ENCODE results near the gene PHF21A.

Gene PHF21A

GRCh38 chr11:45897556-45897955 lies 223.7 kb downstream of the PHF21A start:
- no peaks in the 10 kb centered on the region for H3K27me3 ChIP-seq (ENCODE audit: insufficient read depth, low read length)
- H3K4me3 ChIP-seq (ENCODE audit: low read length), result no peak overlapping the region
- no peak overlapping the region for H2AFZ ChIP-seq (ENCODE audit: low read depth, low read length)
- no peaks in the 10 kb centered on the region for H3K9me3 ChIP-seq (ENCODE audit: low read length)
- H3K4me1 ChIP-seq (ENCODE audit: insufficient read depth, low read length), result peaks cover 54% of the 10 kb centered on the region
- no peaks in the 10 kb centered on the region for H3K36me3 ChIP-seq (ENCODE audit: insufficient read depth, low read length)

GRCh38 chr11:45896422-45896984 lies 224.8 kb downstream of the PHF21A start:
- H3K4me3 ChIP-seq (ENCODE audit: low read length), result peak overlapping the region; percentile 29
- H3K36me3 ChIP-seq (ENCODE audit: insufficient read depth, low read length), result no peaks in the 10 kb centered on the region

GRCh38 chr11:45895553-45896259 lies 225.5 kb downstream of the PHF21A start:
- H3K9me3 ChIP-seq (ENCODE audit: low read length), result no peaks in the 10 kb centered on the region
- no peaks in the 10 kb centered on the region for H3K27me3 ChIP-seq (ENCODE audit: insufficient read depth, low read length)
- H3K4me1 ChIP-seq (ENCODE audit: insufficient read depth, low read length), result peaks cover 43% of the 10 kb centered on the region
- no peak overlapping the region for H2AFZ ChIP-seq (ENCODE audit: low read depth, low read length)
- H3K4me3 ChIP-seq (ENCODE audit: low read length), result peak overlapping the region; percentile 29
- no peaks in the 10 kb centered on the region for H3K36me3 ChIP-seq (ENCODE audit: insufficient read depth, low read length)

More at GRCh38 chr11:45896422-45896984, 224.8 kb downstream of the PHF21A start:
- peaks cover 51% of the 10 kb centered on the region for H3K4me1 ChIP-seq (ENCODE audit: insufficient read depth, low read length)
- H3K9me3 ChIP-seq (ENCODE audit: low read length), result no peaks in the 10 kb centered on the region
- H3K27me3 ChIP-seq (ENCODE audit: insufficient read depth, low read length), result no peaks in the 10 kb centered on the region
- H2AFZ ChIP-seq (ENCODE audit: low read depth, low read length), result no peak overlapping the region

DNA sequence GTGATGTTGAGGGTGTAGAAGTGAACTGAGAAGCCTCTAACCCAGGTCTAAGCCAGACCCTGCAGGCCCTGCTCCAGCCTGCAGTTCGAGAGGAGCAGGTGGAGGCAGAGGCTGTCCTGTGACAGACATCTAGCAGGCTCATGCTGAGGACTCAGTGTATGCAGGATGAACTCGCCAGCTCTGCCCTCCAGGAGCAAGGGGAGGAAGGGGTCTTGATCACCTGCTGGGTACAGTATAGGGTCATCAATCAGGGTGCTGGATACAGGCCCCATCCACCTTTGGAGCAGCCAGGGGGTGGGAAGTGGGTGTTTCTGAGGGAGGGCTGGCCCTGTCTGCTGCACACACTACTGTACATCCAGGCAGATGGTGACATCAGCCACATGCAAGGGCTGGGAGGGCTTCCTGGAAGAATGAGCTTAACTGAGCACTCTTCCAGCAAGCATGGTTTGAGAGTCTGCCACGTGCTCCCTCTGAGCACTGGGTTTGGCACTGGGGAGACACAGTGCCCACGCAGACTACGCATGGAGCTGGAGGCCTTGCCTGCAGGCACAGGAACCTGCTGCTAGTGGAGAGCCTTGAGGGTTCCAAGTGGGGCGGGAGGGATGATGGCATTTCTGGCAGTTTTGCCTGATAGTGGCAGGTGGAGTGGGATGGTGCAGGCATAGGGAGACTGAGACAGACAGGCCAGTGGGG lies 226.6 kb downstream of the PHF21A start:
- Histone ChIP-seq H2AFZ (ENCODE audit: low read depth, low read length) (no peak overlapping the region), H3K4me1 (ENCODE audit: insufficient read depth, low read length) (peaks cover 39% of the 10 kb centered on the region), H3K27me3 (ENCODE audit: insufficient read depth, low read length) (no peaks in the 10 kb centered on the region), H3K36me3 (ENCODE audit: insufficient read depth, low read length) (no peaks in the 10 kb centered on the region), H3K9me3 (ENCODE audit: low read length) (no peaks in the 10 kb centered on the region), H3K4me3 (ENCODE audit: low read length) (no peak overlapping the region)

GRCh38 chr11:45892856-45893255 lies 228.4 kb downstream of the PHF21A start:
- H3K27me3 ChIP-seq (ENCODE audit: insufficient read depth, low read length), result no peaks in the 10 kb centered on the region
- H3K36me3 ChIP-seq (ENCODE audit: insufficient read depth, low read length), result no peaks in the 10 kb centered on the region
- no peaks in the 10 kb centered on the region for H3K9me3 ChIP-seq (ENCODE audit: low read length)
- H2AFZ ChIP-seq (ENCODE audit: low read depth, low read length), result no peak overlapping the region
- no peak overlapping the region for H3K4me3 ChIP-seq (ENCODE audit: low read length)
- H3K4me1 ChIP-seq (ENCODE audit: insufficient read depth, low read length), result peaks cover 28% of the 10 kb centered on the region

DNA sequence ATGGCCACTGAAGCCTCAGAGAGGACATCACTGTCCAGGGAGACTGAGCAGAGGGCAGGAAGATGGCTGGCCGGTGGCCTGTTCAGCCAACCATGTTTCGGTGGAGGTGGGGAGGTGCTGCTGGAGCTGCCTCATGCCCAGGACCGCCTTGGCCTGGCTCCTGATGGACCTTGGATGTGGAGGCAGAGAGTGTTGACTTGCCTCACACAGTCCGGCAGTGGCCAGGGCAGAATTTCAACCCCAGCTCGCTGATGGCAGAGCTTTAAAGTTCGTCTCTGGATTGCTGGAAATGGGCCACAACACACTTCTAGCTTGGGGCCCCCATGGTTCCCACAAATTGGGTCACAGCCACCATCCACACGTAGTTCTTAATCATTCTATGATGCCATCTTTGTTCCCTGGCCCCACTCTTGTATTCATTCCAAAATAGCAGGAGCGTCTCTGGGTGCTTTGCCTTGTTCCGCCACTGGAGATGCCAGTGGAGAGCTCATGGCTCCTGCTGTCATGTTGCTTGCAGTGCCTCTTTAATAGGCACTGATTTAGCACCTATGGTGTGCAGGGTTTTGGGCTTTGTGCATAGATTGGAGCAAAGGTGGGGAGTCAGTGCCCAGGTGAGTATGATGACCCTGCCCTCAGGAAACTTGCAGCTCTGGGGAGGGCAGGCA lies 230.2 kb downstream of the PHF21A start:
- H2AFZ ChIP-seq (ENCODE audit: low read depth, low read length), result no peak overlapping the region
- H3K4me3 ChIP-seq (ENCODE audit: low read length), result no peak overlapping the region
- H3K4me1 ChIP-seq (ENCODE audit: insufficient read depth, low read length), result peaks cover 25% of the 10 kb centered on the region
- no peaks in the 10 kb centered on the region for H3K27me3 ChIP-seq (ENCODE audit: insufficient read depth, low read length)
- no peaks in the 10 kb centered on the region for H3K9me3 ChIP-seq (ENCODE audit: low read length)
- H3K36me3 ChIP-seq (ENCODE audit: insufficient read depth, low read length), result no peaks in the 10 kb centered on the region

- Histone ChIP-seq H3K4me3 (ENCODE audit: low read length) (no peak overlapping the region), H3K9me3 (ENCODE audit: low read length) (no peaks in the 10 kb centered on the region), H3K4me1 (ENCODE audit: insufficient read depth, low read length) (peaks cover 23% of the 10 kb centered on the region), H3K36me3 (ENCODE audit: insufficient read depth, low read length) (no peaks in the 10 kb centered on the region), H2AFZ (ENCODE audit: low read depth, low read length) (no peak overlapping the region), H3K27me3 (ENCODE audit: insufficient read depth, low read length) (no peaks in the 10 kb centered on the region)
Measured at GRCh38 chr11:45889966-45890365, 231.3 kb downstream of the PHF21A start.

DNA sequence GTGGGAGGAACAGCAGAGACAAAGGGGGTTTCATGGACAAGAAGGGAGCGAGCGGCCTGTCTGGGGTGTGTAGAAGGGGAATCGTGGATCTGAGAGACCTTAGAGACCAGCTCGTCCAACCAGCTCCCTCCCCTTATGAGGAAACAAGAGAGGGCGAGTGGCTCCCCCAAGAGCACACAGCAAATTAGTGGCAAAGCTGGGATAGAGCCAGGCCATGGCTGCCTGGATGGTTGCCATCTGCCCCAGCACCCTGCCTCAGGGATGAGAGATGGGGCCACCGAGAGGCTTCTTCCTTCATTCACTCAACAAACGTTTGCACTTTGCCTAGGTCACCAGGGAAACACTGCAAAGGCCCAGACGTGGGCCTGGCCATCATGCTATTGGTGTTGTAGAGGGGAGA lies 231.7 kb downstream of the PHF21A start:
- Histone ChIP-seq H2AFZ (ENCODE audit: low read depth, low read length) (no peak overlapping the region), H3K27me3 (ENCODE audit: insufficient read depth, low read length) (no peaks in the 10 kb centered on the region), H3K36me3 (ENCODE audit: insufficient read depth, low read length) (no peaks in the 10 kb centered on the region), H3K9me3 (ENCODE audit: low read length) (no peaks in the 10 kb centered on the region), H3K4me1 (ENCODE audit: insufficient read depth, low read length) (peaks cover 23% of the 10 kb centered on the region), H3K4me3 (ENCODE audit: low read length) (no peak overlapping the region)

DNA sequence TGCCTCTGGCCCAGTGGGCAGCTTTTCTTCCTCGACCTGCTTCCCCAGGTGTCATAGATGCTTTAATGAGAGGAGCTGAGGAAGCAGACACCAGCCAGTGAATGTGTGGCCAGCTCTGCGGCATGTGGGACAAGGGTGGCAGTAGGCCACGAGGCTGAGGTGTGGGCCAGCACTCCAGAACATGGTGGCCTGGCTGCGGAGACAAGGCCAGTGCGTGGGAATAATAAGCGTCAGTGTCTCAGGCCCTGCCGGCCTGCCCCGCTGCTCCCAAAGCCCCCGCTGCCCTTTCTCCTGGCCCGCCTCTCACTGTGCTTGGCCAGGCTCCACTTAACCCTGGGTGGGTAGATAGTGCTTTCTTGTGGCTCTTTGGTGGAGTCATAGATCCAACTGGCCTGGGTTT lies 233.7 kb downstream of the PHF21A start:
- H3K9me3 ChIP-seq (ENCODE audit: low read length), result no peaks in the 10 kb centered on the region
- H3K4me3 ChIP-seq (ENCODE audit: low read length), result no peak overlapping the region
- H3K36me3 ChIP-seq (ENCODE audit: insufficient read depth, low read length), result no peaks in the 10 kb centered on the region
- H3K4me1 ChIP-seq (ENCODE audit: insufficient read depth, low read length), result peaks cover 12% of the 10 kb centered on the region
- H2AFZ ChIP-seq (ENCODE audit: low read depth, low read length), result no peak overlapping the region
- no peaks in the 10 kb centered on the region for H3K27me3 ChIP-seq (ENCODE audit: insufficient read depth, low read length)

DNA sequence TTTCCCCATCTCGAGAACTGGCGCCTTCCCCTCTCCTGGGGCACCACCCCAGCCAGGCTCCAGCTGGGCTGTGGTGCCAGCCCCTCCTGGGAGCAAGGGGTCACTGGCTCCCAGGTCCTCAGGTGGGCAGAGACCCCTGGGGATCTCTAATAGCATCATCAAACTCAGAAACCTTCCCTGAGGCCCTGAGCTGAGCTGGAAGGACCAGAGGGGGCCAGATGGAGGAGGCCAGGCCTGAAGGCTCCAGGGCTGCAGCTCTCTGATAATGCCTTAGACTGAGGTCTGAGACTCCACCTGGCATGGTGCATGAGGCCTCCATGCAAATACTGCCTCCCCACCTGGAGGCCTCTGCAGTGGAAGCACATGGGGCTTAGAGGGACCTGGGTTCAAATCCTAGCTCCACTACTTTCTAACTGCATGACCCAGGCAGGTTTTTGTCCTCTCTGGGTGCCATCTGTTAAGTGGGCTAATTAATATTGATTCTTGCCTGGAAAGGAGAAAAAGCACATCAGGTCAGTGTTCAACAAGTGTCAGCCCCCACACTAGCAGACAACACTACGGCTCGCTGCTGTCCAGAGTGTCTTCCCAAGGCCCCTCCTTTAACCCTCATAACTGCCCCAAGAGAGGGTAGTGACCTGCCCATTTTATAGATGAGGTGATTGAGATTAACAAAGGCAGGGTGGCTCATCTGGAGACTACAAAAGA lies 234.3 kb downstream of the PHF21A start:
- Histone ChIP-seq H2AFZ (ENCODE audit: low read depth, low read length) (no peak overlapping the region), H3K36me3 (ENCODE audit: insufficient read depth, low read length) (peaks cover 1% of the 10 kb centered on the region), H3K4me3 (ENCODE audit: low read length) (peak overlapping the region; percentile 64), H3K9me3 (ENCODE audit: low read length) (no peaks in the 10 kb centered on the region), H3K4me1 (ENCODE audit: insufficient read depth, low read length) (peaks cover 10% of the 10 kb centered on the region), H3K27me3 (ENCODE audit: insufficient read depth, low read length) (no peaks in the 10 kb centered on the region)

GRCh38 chr11:45885921-45886721 lies 235.1 kb downstream of the PHF21A start:
- peaks cover 10% of the 10 kb centered on the region for H3K4me1 ChIP-seq (ENCODE audit: insufficient read depth, low read length)
- peaks cover 5% of the 10 kb centered on the region for H3K36me3 ChIP-seq (ENCODE audit: insufficient read depth, low read length)
- no peaks in the 10 kb centered on the region for H3K9me3 ChIP-seq (ENCODE audit: low read length)
- H3K4me3 ChIP-seq (ENCODE audit: low read length), result peak overlapping the region; percentile 64
- no peaks in the 10 kb centered on the region for H3K27me3 ChIP-seq (ENCODE audit: insufficient read depth, low read length)
- H2AFZ ChIP-seq (ENCODE audit: low read depth, low read length), result peak overlapping the region; percentile 92

GRCh38 chr11:45885274-45885920 lies 235.9 kb downstream of the PHF21A start, which contains the start of gene MAPK8IP1:
MAPK8IP1 (plus strand) TSS chr11:45885651; CDS start chr11:45885821, 170 bp downstream.
- Histone ChIP-seq H3K4me3 (ENCODE audit: low read length) (peak within 1 kb of the TSS; percentile 64), H3K36me3 (ENCODE audit: insufficient read depth, low read length) (peaks cover 10% of the 10 kb centered on the region), H3K27me3 (ENCODE audit: insufficient read depth, low read length) (no peaks in the 10 kb centered on the region), H2AFZ (ENCODE audit: low read depth, low read length) (peak within 1 kb of the TSS; percentile 92), H3K4me1 (ENCODE audit: insufficient read depth, low read length) (peaks cover 10% of the 10 kb centered on the region), H3K9me3 (ENCODE audit: low read length) (no peaks in the 10 kb centered on the region)
